OCI-LY7 (cell line): ENCODE results near the gene CCDC12. TPM values are rescaled to one million over a fixed set of nuclear protein-coding genes. Genes with fewer than 3 reads are reported as not detected.

ENCODE experiments used
- BruUV-seq: library from RNA; stranded (reverse); fragments of 400-500 nt; replicated peaks from 2 replicates; lab custom pipeline; 2021; lab: Mats Ljungman, UMichigan
- CTCF ChIA-PET: fragments of 300-600 bp; sonication (Branson Sonifier 250); formaldehyde crosslinking; loops from one replicate; lab custom pipeline; 2022; ENCODE audit warnings: antibody characterized with exemption; ENCODE audit not compliant: unreplicated experiment; lab: Charles Lee
- POLR2A ChIA-PET: fragments of 300-600 bp; sonication (Branson Sonifier 250); formaldehyde crosslinking; loops from one replicate; lab custom pipeline; 2022; ENCODE audit warnings: antibody characterized with exemption; lab: Charles Lee
- DNase-seq: peaks from one replicate; pipeline ENCODE4 v3.0.0-alpha.2; 2015; ENCODE audit warnings: low spot score
- H2AFZ ChIP-seq: fragments of 200-600 bp; sonication (generic), shearing (Covaris generic); 2 replicates; pipeline ENCODE4 v1.6.1; 2014; ENCODE audit warnings: mild to moderate bottlenecking, antibody characterized with exemption, low read length, moderate library complexity
- H3K27ac ChIP-seq: fragments of 200-600 bp; sonication (generic); 2 replicates; pipeline ENCODE4 v1.5.1; 2014; ENCODE audit warnings: mixed run types, low read depth, mild to moderate bottlenecking, moderate library complexity, low read length, inconsistent platforms; ENCODE audit not compliant: poor library complexity, severe bottlenecking
- H3K36me3 ChIP-seq: fragments of 200-600 bp; sonication (generic); 2 replicates; pipeline ENCODE4 v1.6.1; 2014; ENCODE audit warnings: mild to moderate bottlenecking, antibody characterized with exemption, low read length, moderate library complexity, mixed read lengths; ENCODE audit not compliant: insufficient read depth
- H3K4me1 ChIP-seq: fragments of 200-600 bp; sonication (generic); 2 replicates; pipeline ENCODE4 v1.5.1; 2014; ENCODE audit warnings: mild to moderate bottlenecking, low read length; ENCODE audit not compliant: insufficient read depth, poor library complexity, severe bottlenecking
- H3K4me2 ChIP-seq: fragments of 200-600 bp; sonication (generic); 2 replicates; pipeline ENCODE4 v1.6.1; 2014; ENCODE audit warnings: mild to moderate bottlenecking, low read length
- H3K4me3 ChIP-seq: fragments of 200-600 bp; sonication (generic); 2 replicates; pipeline ENCODE4 v1.5.1; 2014; ENCODE audit warnings: mild to moderate bottlenecking, low read depth, low read length; ENCODE audit not compliant: poor library complexity, severe bottlenecking
- H3K79me2 ChIP-seq: fragments of 200-600 bp; sonication (generic); 2 replicates; pipeline ENCODE4 v1.6.1; 2016; ENCODE audit warnings: low read depth, mild to moderate bottlenecking, low read length, moderate library complexity, mixed read lengths; ENCODE audit not compliant: insufficient read depth
- H3K9me2 ChIP-seq: fragments of 200-600 bp; sonication (generic); 2 replicates; pipeline ENCODE4 v1.6.1; 2016; ENCODE audit warnings: mild to moderate bottlenecking, low read length, mixed read lengths; ENCODE audit not compliant: insufficient read depth
- H3K9me3 ChIP-seq: fragments of 200-600 bp; sonication (generic); 2 replicates; pipeline ENCODE4 v1.6.1; 2014; ENCODE audit warnings: mild to moderate bottlenecking, mixed run types, low read length, mixed read lengths
- H4K20me1 ChIP-seq: fragments of 200-600 bp; sonication (generic); 2 replicates; pipeline ENCODE4 v1.6.1; 2014; ENCODE audit warnings: mild to moderate bottlenecking, antibody characterized with exemption, low read length, moderate library complexity, mixed read lengths; ENCODE audit not compliant: insufficient read depth
- EZH2phosphoT487 ChIP-seq: fragments of 200-600 bp; sonication (generic); IDR thresholded peaks from 2 replicates; pipeline ENCODE4 v1.6.1; 2018; ENCODE audit warnings: low read depth, borderline replicate concordance, mild to moderate bottlenecking, mixed run types, antibody characterized with exemption, low read length, moderate library complexity, mixed read lengths
- intact Hi-C: fragments of 100-400 bp; cut with micrococcal nuclease; formaldehyde crosslinking; loops from one replicate; pipeline ENCODE4 v1.10.0; 2022; ENCODE audit not compliant: unreplicated experiment
- total RNA-seq, 2 experiments: library from RNA; depleted of rRNA in 1 of 2; stranded (reverse); fragments of >200 nt in 1 of 2; shearing (Covaris generic) in 1 of 2; gene quantifications; 2 replicates each; pipeline ENCODE4 v1.2.3, GENCODE V29; 2014 to 2022
- TF ChIP-seq, protein P1 (sequence below): fragments of 200-600 bp; sonication (generic); conservative IDR thresholded peaks from 2 replicates; pipeline ENCODE4 v1.5.1; 2014; ENCODE audit warnings: mild to moderate bottlenecking, antibody characterized with exemption, low read length, moderate library complexity, mixed read lengths

Gene CCDC12
- total RNA-seq, 2 experiments from 2014 or later = 74.9 to 116 TPM

DNA sequence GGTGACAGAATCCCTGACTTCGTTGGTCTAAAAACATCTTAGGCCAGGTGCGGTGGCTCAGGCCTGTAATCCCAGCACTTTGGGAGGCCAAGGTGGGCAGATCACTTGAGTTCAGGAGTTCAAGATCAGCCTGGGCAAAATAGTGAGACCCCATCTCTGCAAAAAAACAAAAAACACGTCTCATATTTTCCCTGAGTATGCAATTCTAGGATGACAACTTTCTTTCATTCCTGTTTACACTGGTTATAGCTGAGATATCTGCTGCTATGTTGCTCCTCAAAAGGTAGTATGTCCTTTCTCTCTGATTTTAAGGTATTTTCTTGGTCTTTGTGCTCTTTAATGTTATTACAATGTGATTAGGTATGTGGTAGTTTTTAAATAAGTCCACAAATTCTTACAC is 59.7 kb downstream of the CCDC12 start:
- intact Hi-C loops = no loop called here
- no TSS peak for BruUV-seq
- CTCF ChIA-PET = no interaction called here
- H4K20me1 ChIP-seq = no peaks in the 10 kb centered on the region
- H3K4me3 ChIP-seq = no peak overlapping the region
- H3K4me2 ChIP-seq = no peak overlapping the region
- TF ChIP-seq EZH2phosphoT487 = no peak
- TF ChIP-seq, protein P1, sequence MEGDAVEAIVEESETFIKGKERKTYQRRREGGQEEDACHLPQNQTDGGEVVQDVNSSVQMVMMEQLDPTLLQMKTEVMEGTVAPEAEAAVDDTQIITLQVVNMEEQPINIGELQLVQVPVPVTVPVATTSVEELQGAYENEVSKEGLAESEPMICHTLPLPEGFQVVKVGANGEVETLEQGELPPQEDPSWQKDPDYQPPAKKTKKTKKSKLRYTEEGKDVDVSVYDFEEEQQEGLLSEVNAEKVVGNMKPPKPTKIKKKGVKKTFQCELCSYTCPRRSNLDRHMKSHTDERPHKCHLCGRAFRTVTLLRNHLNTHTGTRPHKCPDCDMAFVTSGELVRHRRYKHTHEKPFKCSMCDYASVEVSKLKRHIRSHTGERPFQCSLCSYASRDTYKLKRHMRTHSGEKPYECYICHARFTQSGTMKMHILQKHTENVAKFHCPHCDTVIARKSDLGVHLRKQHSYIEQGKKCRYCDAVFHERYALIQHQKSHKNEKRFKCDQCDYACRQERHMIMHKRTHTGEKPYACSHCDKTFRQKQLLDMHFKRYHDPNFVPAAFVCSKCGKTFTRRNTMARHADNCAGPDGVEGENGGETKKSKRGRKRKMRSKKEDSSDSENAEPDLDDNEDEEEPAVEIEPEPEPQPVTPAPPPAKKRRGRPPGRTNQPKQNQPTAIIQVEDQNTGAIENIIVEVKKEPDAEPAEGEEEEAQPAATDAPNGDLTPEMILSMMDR = no peak
- no peaks in the 10 kb centered on the region for H3K4me1 ChIP-seq
- H3K27ac ChIP-seq = no peak overlapping the region
- H3K9me2 ChIP-seq = no peaks in the 10 kb centered on the region
- peaks cover 65% of the 10 kb centered on the region for H3K36me3 ChIP-seq
- H3K9me3 ChIP-seq = peaks cover 12% of the 10 kb centered on the region; the same call in 1 of the 2 replicates
- no peak for DNase-seq
- POLR2A ChIA-PET = no interaction called here
- H3K79me2 ChIP-seq = no peaks in the 10 kb centered on the region
- H2AFZ ChIP-seq = no peak overlapping the region

- Histone ChIP-seq H3K9me2 (no peaks in the 10 kb centered on the region), H3K79me2 (no peaks in the 10 kb centered on the region), H3K4me2 (no peak overlapping the region), H2AFZ (no peak overlapping the region), H3K4me1 (no peaks in the 10 kb centered on the region), H3K27ac (no peak overlapping the region), H4K20me1 (no peaks in the 10 kb centered on the region), H3K4me3 (no peak overlapping the region), H3K36me3 (peaks cover 60% of the 10 kb centered on the region), H3K9me3 (peaks cover 12% of the 10 kb centered on the region; the same call in 1 of the 2 replicates)
- no TSS peak for BruUV-seq
- no peak for DNase-seq
- intact Hi-C loops = no loop called here
- CTCF ChIA-PET = no interaction called here
- POLR2A ChIA-PET = no interaction called here
- TF ChIP-seq, protein P1 = no peak
- TF ChIP-seq EZH2phosphoT487 = no peak
These were observed 60.3 kb downstream of the CCDC12 start for GRCh38 chr3:46916278-46916677.

DNA sequence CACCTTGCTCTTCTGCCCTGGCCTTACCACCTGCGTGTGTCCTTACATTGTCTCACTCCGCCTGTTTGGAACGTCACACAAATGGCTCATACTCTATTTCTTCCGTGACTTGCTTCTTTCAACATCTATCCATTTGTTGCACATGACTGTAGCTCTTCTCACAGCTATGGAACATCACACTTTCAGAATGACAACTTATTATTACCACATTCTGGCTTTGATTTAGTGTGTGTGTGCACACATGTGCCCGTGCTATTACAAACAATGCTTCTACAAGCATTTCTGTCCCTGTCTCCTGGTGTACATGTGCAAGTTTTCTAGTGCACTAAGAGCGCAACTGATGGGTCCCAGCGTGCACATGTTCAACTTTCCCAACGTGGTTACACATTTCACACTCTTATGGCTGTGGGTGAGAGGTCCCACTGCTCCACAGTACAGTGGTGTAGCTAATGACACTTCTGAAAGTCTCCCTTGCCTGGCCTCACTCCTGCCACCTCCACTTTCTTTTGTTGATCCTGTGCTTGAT is 61.2 kb downstream of the CCDC12 start:
- DNase-seq = no peak
- BruUV-seq = no TSS peak
- peaks cover 51% of the 10 kb centered on the region for H3K36me3 ChIP-seq

More for the DNA sequence above, 61.2 kb downstream of the CCDC12 start:
- intact Hi-C loops = no loop called here
- Histone ChIP-seq H3K4me1 (no peaks in the 10 kb centered on the region), H3K79me2 (no peaks in the 10 kb centered on the region), H3K9me3 (peaks cover 12% of the 10 kb centered on the region; the same call in 1 of the 2 replicates), H2AFZ (no peak overlapping the region), H4K20me1 (no peaks in the 10 kb centered on the region), H3K4me2 (no peak overlapping the region), H3K9me2 (no peaks in the 10 kb centered on the region), H3K27ac (no peak overlapping the region), H3K4me3 (no peak overlapping the region)
- TF ChIP-seq, protein P1 = no peak
- ChIA-PET POLR2A (no interaction called here), CTCF (no interaction called here)
